GM10847 (cell line): ENCODE results near the gene SACS.

Experiments
- POLR2A ChIP-seq: IDR thresholded peaks from 2 replicates; pipeline ENCODE4 v1.6.1; 2011; ENCODE audit not compliant: insufficient read length; ENCODE audit errors: extremely low read depth

Gene SACS

GRCh38 chr13:23461544-23461943 lies 28.0 kb upstream of the SACS start:
- no peak for TF ChIP-seq POLR2A

DNA sequence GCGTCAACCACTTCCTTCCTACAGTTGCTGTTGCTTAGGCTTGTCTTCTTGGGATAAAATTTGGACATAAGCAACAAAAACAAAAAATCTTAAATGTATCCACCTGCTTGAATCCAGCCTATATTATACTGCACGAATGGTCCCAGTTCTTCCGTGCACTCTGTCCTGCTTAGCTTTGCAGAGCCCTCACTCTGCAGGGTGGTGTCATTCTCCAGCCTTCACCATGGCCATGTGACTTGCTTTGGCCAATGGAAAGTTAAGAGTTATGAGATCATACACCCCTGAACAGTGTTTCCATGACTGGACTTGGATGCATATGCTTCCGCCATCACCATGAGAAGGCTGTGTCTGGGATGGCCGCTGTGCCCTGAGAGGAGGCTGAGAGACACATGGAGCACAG lies 27.4 kb upstream of the SACS start:
- TF ChIP-seq POLR2A, result no peak

- no peak for TF ChIP-seq POLR2A
Observed at GRCh38 chr13:23460309-23460708, 26.8 kb upstream of the SACS start.

- TF ChIP-seq POLR2A, result no peak
Observed at GRCh38 chr13:23458989-23459388, 25.5 kb upstream of the SACS start.

DNA sequence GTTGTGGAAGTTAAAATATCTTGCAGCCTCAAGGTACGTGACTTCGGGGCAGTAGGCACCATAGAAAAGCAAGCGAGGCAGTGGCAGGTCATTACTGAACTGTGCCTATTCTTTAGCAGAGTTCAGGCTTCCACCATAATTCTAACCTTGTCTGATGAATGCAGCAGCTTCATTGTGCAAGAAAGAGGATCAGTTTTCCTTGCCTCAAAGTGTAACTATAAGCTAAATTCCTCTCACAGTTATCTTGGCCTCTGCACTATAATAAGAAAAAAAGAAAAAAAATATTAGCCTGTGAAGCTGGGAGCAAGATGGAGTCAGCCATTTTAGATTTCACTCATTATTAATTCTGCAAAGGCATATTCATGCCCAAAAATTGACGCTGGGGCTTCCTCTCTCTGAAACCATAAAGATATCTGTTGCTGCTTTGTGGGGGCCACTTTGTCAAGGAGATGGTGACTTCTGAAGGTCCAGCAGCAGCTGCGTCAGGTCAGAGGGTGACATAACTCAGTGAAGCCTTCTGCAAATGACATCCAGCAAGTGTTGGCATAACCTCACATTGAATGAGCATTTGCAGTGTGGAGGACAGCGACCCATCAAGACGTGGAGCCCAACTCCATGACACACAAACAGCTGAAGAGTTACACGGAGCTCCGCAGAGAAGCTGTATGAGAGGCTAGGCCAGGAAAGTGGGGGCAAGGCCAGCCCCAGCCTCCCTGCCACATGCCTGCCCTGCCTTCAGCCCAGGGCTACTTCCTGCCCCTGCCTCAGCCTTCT lies 23.1 kb upstream of the SACS start:
- TF ChIP-seq POLR2A, result no peak

- TF ChIP-seq POLR2A, result no peak
Observed at GRCh38 chr13:23455401-23456185, 22.1 kb upstream of the SACS start.

- no peak for TF ChIP-seq POLR2A
Observed at GRCh38 chr13:23453132-23453531, 19.6 kb upstream of the SACS start.

- TF ChIP-seq POLR2A, result no peak
Observed at GRCh38 chr13:23450340-23451046, 17.0 kb upstream of the SACS start.

GRCh38 chr13:23449398-23450162 lies 16.1 kb upstream of the SACS start:
- no peak for TF ChIP-seq POLR2A

DNA sequence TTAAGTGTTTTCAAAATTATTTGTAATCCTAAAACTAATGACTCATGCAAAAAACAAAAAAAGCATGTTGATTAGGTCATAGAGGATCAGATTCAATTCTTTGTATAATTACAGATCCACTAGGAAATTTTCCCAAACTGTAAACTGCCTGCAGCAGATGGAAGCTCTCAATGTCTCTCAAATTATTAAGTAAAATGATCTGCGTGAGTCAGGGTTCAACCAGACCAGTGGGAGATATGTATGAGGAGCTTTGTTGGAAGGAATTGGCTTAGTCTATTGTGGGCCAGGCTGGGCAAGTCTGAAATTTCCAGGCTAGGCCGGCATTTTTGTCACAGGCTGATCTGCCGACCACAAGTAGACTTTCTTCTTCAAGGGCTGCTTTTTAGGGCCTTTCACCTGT lies 14.4 kb upstream of the SACS start:
- TF ChIP-seq POLR2A, result no peak

DNA sequence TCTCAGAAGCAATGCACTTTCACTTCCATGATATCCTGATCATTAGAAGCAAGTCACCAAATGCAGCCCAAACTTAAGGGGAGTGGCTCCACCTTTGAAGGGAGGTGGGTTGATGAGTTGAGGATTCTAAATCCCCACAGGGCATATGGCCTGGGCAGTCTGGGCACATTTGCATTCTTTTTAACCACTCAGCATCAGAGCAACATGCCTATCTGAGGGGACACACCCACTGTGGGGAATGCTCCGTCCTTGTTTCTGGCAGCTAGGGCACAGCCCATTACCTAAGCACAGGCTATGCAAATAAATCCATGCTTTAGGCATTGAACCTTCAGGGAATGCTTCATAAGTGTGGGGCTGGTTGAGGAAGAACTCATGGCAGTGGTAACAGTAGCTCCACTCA lies 12.3 kb upstream of the SACS start:
- TF ChIP-seq POLR2A, result no peak

DNA sequence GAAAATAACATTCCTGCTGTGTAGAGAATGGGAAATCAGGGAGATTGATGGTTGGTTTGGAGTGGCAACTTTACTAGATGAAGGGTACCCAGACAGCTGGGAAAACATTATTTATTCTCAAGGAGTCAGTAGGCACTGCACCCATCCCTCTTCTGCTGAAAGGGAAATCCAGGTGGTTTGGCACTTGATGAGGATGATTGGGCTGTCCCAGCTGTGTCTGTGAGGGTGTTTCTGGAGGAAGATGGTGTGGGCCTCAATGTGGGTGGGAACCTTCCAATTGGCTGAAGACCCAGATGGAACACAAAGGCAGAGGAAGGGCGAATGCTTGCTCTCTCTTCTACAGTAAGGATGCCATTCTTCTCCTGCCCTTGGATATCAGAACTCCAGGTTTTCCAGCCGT lies 10.4 kb upstream of the SACS start:
- TF ChIP-seq POLR2A, result no peak

GRCh38 chr13:23443110-23443509 lies 9.6 kb upstream of the SACS start:
- TF ChIP-seq POLR2A, result no peak

DNA sequence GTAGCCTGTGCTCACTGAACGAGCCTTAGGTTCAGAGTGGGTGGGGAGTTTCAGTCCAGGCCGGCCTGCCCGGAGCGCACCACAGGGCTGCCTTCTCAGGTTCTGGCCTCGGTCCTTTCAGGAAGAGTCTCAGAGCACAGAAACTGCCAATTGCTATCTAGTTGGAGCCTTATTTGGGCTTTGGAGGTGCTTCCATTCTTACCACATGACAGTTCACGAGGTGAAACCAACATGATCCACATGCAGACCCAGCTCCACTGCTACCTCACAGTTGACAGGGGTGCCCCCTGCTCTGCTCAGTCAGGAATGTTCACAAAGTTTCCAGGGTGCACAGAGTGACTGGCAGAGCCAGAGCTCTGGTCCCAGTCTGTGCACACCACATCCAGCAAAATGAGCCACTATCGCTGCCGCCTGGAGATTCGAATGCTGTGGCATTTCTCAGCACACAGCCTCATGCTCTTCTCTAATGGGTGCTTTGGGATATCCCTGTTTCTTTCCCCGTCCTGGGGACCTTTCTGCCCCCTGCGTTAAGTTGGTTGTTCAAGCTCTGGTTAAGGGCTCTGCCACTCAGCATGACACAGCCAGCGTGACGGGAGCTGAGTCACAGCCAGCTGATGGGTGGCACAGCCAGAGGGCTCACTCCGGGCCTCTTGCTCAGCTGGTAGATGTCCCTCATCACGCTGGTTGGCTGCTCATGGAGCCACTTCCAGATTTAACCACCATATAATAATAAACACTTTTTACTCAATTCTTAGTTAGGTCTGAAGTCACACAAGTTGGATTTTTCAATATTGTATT lies 7.5 kb upstream of the SACS start:
- TF ChIP-seq POLR2A, result no peak

DNA sequence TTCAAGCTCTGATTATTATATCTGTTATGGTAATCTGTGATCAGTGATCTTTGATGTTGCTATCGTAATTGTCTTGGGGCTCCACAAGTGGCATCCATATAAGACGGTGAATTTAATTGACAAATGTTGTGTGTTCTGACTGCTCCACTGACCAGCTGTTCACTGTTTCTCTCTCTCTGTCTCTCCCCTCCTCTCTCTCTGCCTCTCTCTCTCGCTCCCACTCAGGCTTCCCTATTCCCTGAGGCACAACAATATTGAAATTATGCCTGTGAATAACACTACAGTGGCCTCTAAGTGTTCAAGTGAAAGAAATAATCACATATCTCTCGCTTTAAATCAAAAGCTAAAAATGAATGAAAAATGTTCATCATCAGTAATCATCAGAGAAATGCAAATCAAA lies 4.4 kb upstream of the SACS start:
- no peak for TF ChIP-seq POLR2A

DNA sequence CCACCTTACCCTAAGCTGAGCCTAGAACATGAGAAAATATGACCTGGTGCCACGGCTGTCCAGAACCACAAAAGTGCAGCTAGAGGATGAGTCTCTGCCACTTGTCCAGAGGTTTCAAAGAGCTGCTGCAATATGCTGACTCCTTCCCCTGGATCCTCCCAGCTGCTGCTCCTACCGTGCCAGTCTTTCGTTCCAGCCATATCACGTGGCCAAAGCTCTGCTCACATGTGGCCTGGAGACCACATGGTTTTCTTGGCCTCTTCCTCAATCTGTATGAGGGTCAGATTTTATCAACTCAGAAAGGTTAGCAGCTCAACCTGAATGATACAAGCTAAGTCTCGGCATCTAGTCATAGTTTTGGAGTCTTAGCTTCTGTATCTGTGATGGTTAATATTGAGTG lies 3.2 kb upstream of the SACS start:
- no peak for TF ChIP-seq POLR2A
